GM19438 (cell line): ENCODE data around the gene FOXQ1.
"Not testable (repeated sequence)": the region's sequence is repeated elsewhere in the genome, so short reads cannot be mapped to it uniquely, and the experiment has no call there.

Experiments used
- ATAC-seq: cut with Tn5 transposase; IDR thresholded peaks from one replicate; pipeline ENCODE4 v1.9.1; 2021; ENCODE audit warnings: low read depth; ENCODE audit not compliant: unreplicated experiment

FOXQ1 gene

DNA sequence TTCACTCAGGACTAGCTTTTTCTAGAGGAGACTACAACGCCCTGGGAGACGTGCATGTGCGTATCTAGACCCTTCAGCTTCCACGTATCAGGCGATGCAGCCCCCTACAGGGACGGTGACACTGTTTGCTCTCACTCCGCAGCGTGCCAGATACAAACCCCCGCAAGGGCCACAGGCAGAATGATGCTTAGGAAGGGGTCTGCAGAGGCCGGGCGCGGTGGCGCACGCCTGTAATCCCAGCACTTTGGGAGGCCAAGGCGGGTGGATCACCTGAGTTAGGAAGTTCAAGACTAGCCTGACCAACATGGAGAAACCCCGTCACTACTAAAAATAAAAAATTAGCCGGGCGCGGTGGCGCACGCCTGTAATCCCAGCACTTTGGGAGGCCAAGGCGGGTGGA is 6.7 kb downstream of the FOXQ1 start:
- ATAC-seq, result not testable (repeated sequence)

- ATAC-seq, result no peak
Measured at GRCh38 chr6:1321738-1322137, 9.8 kb downstream of the FOXQ1 start.

DNA sequence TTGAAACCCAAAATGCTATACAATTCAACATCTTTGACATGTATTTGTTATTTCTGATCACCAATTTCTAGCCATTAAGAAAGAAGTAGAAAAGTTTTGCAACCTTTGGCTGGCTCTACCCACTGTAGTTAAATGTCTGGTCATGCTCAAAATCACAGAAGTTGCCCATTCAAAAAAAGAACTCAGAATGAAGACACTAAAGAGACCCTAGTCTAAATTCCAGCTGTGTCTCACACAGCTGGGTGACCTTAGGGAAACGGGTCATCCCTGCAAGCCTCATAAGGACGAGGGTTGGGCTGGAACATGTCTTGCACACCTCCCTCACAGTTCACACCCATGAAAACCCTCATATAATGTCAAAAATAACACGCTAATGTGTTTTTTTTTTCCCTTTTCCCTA is 10.3 kb downstream of the FOXQ1 start:
- no peak for ATAC-seq

DNA sequence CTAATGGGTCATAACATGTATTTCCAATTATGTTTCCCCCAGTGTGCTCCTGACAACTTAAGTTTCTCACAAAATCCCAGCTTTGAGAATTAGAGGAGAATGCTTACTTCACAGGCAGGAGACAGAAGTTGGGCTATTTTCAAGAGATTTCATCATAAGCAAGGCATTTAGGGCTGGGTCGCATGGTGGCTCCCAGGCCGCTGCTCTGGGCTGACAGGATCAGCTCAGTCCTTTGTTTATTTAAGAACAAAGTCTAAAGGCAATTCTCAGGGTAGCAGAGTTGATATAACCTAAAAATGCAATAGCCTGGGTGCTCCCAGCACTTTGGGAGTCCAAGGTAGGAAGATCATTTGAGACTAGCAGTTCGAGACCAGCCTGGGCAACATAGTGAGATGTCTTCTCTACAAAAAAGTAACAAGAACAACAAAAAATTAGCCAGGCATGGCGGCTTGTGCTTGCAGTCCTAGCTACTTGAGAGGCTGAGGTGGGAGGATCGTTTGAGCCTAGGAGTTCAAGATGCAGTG is 10.9 kb downstream of the FOXQ1 start:
- no peak for ATAC-seq

DNA sequence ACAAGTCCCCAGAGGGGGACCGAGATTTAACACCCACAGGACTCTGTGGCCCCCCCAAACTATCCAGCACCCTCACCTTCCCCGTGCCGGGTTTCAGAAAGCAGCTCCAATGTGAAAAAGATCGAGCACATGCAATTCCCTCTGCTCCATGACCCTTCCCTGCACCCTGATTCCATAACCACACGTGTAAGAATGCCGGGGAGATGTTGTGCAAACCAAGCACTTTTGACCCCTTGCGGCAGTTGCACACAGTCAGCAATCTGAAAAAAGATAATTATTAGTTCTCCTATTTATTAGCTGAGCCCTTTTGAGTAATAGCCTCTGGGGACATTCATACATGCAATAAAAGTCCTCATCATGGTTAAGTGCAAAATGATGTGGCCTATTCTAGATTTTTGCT is 13.0 kb downstream of the FOXQ1 start:
- no peak for ATAC-seq

- ATAC-seq, result no peak
Measured at GRCh38 chr6:1325461-1326309, 13.8 kb downstream of the FOXQ1 start.

GRCh38 chr6:1326535-1327121 is 14.7 kb downstream of the FOXQ1 start:
- ATAC-seq, result no peak

GRCh38 chr6:1327630-1328029 is 15.7 kb downstream of the FOXQ1 start:
- no peak for ATAC-seq

- ATAC-seq, result no peak
Measured at GRCh38 chr6:1328129-1328800, 16.4 kb downstream of the FOXQ1 start.

DNA sequence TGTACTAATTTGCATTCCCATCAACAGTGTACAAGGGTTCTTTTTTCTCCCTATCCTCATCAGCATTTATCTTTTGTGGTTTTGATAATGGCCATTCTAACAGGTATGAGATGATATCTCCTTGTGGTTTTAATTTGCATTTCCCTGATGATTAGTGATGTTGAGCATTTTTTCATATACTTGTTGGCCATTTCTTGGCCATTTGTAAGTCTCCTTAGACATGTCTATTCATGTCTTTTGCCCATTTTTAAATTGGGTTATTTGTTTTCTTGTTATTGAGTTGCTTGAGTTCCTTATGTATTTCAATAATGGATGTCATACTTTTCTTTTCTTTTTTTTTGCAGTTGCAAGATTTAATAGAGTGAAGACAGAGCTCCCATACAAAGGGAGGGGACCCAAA is 17.8 kb downstream of the FOXQ1 start:
- ATAC-seq, result no peak

DNA sequence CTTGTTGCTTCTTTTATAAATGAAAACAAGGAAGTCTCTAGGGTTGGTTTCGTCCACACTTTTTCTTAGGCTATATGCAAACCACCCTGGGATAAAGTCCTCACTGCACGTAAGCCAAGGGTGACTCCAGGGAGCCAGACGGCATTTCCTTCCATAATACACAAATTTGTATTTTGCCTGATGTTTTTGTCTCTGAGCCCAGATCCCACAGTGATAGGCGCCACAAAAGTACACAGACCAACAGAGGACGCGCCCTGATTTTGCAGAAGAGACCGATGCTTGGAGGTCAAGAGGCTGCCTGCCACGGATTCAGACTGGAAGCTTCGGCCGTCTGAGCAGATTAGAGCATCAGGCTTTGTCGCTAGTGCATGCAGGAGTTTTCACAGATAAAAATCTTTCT is 22.8 kb downstream of the FOXQ1 start:
- ATAC-seq, result no peak

DNA sequence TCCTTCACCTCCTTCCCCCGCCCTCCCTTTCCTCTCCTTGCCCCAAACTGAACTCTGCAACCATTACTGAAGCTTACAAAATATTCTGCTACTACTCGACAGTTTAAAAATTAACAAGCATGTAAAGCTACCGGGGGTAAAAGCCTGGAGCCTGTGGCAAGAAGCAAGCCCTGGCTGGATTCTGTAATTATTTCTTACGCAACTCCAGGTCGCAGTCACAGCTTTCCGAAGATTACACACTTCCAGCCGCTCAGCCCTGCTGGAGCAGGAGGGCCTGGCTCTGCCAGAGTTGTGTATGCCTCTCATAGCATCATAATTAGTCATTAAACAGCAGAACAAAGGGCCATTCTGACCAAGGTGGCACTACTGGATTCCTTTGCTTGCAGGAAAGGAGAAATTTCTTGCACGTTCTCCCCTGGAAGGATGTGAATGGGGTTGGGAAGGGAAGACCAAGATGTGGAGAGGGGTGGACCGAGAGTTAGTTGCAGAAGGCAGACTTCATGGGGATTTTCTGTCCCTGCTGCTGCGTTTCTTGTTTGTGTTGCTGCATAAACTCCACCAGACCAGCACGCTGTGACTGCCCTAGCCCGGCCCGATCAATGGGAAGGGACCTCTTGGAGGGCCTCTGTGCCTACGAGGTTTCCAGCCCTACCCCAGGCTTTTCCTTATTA is 23.6 kb downstream of the FOXQ1 start:
- no peak for ATAC-seq

GRCh38 chr6:1336246-1336843 is 24.4 kb downstream of the FOXQ1 start:
- no peak for ATAC-seq

GRCh38 chr6:1337791-1338190 is 25.9 kb downstream of the FOXQ1 start:
- no peak for ATAC-seq

- no peak for ATAC-seq
Measured at GRCh38 chr6:1346101-1346500, 34.2 kb downstream of the FOXQ1 start.

GRCh38 chr6:1346558-1347091 is 34.7 kb downstream of the FOXQ1 start:
- no peak for ATAC-seq

GRCh38 chr6:1347161-1347560 is 35.3 kb downstream of the FOXQ1 start:
- no peak for ATAC-seq

GRCh38 chr6:1348675-1349074 is 36.8 kb downstream of the FOXQ1 start:
- ATAC-seq, result no peak

DNA sequence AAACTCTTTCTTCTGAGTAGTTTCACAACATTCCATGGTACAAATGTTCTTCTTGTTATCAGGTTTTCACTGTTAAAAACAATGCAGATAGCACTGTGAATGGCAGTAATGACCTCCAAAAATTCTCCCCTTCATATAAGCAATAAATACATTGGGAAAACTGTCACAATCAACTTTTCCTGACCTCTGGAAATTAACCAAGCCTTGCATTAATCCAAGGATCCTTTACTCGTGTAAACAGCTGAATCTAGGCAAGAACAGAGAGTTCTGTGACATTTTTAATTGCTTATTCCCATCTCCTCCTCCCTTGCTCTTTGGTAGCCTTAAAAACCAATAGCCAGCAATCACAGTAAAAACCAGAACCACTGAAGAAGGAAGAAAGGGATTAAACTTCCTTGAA is 37.8 kb downstream of the FOXQ1 start:
- no peak for ATAC-seq

DNA sequence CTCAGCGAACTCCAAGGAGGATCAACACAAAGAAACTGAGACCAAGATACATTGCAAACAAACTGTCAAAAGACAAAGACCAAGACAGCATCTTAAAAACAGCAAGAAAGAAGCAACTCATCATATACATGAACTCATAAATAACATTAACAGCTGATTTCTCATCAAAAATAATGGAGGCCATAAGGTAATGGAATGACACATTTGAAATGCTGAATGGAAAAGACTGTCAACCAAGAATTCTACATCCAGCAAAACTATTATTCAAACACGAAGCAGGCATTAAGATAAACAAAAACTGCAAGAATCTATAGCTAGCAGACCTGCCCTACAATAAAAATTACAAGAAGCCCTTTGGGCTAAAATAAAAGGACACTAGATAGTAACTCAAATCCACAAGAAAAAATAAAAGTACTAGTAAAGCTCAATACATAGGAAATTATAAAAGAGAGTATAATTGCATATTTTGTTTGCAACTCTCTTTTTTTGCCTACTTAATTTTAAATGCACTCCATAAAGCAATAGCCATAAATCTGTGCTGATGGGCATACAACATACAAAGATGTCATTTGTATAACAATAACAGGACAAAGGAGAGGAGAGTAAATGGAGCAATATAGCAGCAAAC is 39.6 kb downstream of the FOXQ1 start:
- ATAC-seq, result no peak
